MCF 10A (cell line): ENCODE measurements around the gene OPRD1. TPM values are rescaled to one million over a fixed set of nuclear protein-coding genes. Genes with fewer than 3 reads are reported as not detected.

Source experiments
- BruUV-seq: library from RNA; stranded (reverse); fragments of 400-500 nt; replicated peaks from 2 replicates; lab custom pipeline; 2021; lab: Mats Ljungman, UMichigan
- CTCF ChIA-PET: fragments of 300-600 bp; sonication (Branson Sonifier 250); formaldehyde crosslinking; extraction: SDS; loops from one replicate; lab custom pipeline; 2021; ENCODE audit warnings: antibody characterized with exemption, inconsistent platforms; lab: Yijun Ruan, JAX
- POLR2A ChIA-PET: fragments of 300-600, 350-650 bp; sonication (Branson Sonifier 250); formaldehyde crosslinking; extraction: SDS; loops from one replicate; lab custom pipeline; 2020; ENCODE audit warnings: antibody characterized with exemption, inconsistent platforms; lab: Yijun Ruan, JAX
- DNase-seq: peaks from one replicate; pipeline ENCODE4 v3.0.0-alpha.2; 2018; ENCODE audit not compliant: unreplicated experiment
- H3K27ac Mint-ChIP-seq: one replicate; pipeline ENCODE4 v1.8.0; 2022; ENCODE audit warnings: mild to moderate bottlenecking, low read depth, mixed read lengths; ENCODE audit not compliant: unreplicated experiment
- H3K27me3 Mint-ChIP-seq: one replicate; pipeline ENCODE4 v1.8.0; 2022; ENCODE audit warnings: mixed read lengths; ENCODE audit not compliant: insufficient read depth, unreplicated experiment
- H3K36me3 Mint-ChIP-seq: one replicate; pipeline ENCODE4 v1.8.0; 2022; ENCODE audit warnings: mild to moderate bottlenecking, moderate library complexity, mixed read lengths; ENCODE audit not compliant: insufficient read depth, unreplicated experiment
- H3K4me1 Mint-ChIP-seq: one replicate; pipeline ENCODE4 v1.8.0; 2022; ENCODE audit warnings: mixed read lengths; ENCODE audit not compliant: insufficient read depth, unreplicated experiment
- H3K4me3 Mint-ChIP-seq: one replicate; pipeline ENCODE4 v1.8.0; 2022; ENCODE audit warnings: mild to moderate bottlenecking, moderate library complexity, mixed read lengths; ENCODE audit not compliant: unreplicated experiment
- H3K9me3 Mint-ChIP-seq: one replicate; pipeline ENCODE4 v1.8.0; 2022; ENCODE audit warnings: mixed read lengths; ENCODE audit not compliant: unreplicated experiment
- intact Hi-C: fragments of 100-400 bp; cut with micrococcal nuclease; formaldehyde crosslinking; loops from 2 replicates; pipeline ENCODE4 v1.14.1; 2022
- total RNA-seq: library from RNA; stranded (reverse); gene quantifications from 2 replicates; pipeline ENCODE4 v1.2.3, GENCODE V29; 2022
- TF ChIP-seq, protein P1 (sequence below): fragments of 200-600 bp; IDR thresholded peaks from one replicate; pipeline ENCODE4 v1.8.0; 2022; ENCODE audit warnings: antibody characterized with exemption, mild to moderate bottlenecking; ENCODE audit not compliant: unreplicated experiment

OPRD1 gene
- total RNA-seq, 1 experiment from 2014 or later, result not detected

DNA sequence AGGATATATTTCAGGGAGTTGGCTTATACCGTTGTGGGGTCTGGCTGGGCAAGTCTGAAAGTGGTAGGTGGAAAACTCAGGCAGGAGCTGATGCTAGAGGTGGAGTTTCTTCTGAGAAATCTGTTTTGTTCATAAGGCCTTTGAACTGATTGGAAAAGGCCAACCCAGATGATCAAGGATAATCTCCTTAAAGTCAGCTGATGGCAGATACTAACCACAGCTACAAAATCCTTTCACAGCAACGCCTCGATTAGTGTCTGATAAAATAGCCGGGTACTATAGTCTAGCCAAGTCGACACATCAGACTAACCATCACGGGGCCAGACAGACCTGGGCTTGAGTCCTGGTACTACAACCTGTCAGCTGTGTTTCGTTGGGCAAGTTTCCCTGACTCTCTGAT, 21.4 kb downstream of the OPRD1 start:
- no peaks in the 10 kb centered on the region for H3K9me3 Mint-ChIP-seq
- intact Hi-C loops, result no loop called here

DNA sequence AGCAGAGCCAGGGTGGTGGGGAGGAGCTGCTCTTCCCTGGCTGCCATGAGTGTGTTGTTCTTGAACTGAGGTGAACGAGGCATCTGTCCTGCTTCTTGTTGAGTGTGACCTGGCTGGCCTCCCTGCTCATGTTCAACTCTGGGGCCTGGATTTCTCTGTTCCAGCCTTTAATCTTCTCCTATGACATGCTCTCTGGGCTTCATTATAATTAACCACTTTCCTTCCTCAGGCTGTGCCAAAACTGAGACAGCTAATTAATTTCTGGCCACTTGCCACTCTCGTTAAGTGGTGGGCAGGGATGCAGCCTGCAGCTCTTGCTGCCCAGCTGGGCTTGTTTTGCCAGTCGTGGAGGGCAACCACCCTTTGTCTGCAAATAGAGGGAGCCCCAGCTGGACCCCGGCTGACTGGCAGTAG, 23.3 kb downstream of the OPRD1 start:
- Mint-ChIP-seq H3K36me3 (no peaks in the 10 kb centered on the region), H3K4me1 (no peaks in the 10 kb centered on the region), H3K27me3 (peaks cover 26% of the 10 kb centered on the region), H3K9me3 (no peaks in the 10 kb centered on the region), H3K4me3 (no peak overlapping the region), H3K27ac (no peak overlapping the region)
- DNase-seq, result no peak
- BruUV-seq, result no TSS peak
- TF ChIP-seq, protein P1, sequence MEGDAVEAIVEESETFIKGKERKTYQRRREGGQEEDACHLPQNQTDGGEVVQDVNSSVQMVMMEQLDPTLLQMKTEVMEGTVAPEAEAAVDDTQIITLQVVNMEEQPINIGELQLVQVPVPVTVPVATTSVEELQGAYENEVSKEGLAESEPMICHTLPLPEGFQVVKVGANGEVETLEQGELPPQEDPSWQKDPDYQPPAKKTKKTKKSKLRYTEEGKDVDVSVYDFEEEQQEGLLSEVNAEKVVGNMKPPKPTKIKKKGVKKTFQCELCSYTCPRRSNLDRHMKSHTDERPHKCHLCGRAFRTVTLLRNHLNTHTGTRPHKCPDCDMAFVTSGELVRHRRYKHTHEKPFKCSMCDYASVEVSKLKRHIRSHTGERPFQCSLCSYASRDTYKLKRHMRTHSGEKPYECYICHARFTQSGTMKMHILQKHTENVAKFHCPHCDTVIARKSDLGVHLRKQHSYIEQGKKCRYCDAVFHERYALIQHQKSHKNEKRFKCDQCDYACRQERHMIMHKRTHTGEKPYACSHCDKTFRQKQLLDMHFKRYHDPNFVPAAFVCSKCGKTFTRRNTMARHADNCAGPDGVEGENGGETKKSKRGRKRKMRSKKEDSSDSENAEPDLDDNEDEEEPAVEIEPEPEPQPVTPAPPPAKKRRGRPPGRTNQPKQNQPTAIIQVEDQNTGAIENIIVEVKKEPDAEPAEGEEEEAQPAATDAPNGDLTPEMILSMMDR, result no peak
- POLR2A ChIA-PET, result no interaction called here
- CTCF ChIA-PET, result interaction anchor here (1.4 to 1.5 kb wide), 2 partner anchors 41 to 51 kb away, joined by 4 to 6 read pairs; no protein-coding TSS in a partner anchor
- intact Hi-C loops, result no loop called here

More for the DNA sequence above, 21.4 kb downstream of the OPRD1 start:
- TF ChIP-seq, protein P1, result no peak
- DNase-seq, result no peak
- no peak overlapping the region for H3K4me3 Mint-ChIP-seq
- H3K27ac Mint-ChIP-seq, result no peak overlapping the region
- no TSS peak for BruUV-seq
- CTCF ChIA-PET, result no interaction called here
- peaks cover 10% of the 10 kb centered on the region for H3K27me3 Mint-ChIP-seq
- POLR2A ChIA-PET, result no interaction called here
- H3K4me1 Mint-ChIP-seq, result no peaks in the 10 kb centered on the region
- no peaks in the 10 kb centered on the region for H3K36me3 Mint-ChIP-seq

DNA sequence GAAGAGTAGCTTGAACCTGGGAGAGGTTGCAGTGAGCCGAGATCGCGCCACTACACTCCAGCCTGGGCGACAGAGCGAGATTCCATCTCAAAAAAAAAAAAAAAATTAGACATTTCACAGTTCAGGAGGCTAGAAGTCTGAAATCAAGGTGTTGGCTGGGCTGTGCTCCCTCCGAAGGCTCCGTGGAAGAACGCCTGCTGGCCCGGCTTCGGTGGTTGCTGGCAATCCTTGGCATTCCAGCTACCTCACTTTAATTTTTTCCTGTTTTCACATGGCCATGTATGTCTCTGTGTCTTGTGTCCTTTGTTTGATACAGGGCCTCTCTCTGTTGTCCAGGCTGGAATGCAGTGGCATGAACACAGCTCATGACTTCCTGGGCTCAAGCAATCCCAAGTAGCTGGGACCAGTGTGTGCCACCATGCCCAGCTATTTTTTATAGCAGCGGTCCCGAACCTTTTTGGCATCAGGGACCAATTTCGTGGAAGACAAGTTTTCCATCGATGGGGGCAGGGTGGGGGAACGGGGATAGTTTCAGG, 24.5 kb downstream of the OPRD1 start:
- H3K9me3 Mint-ChIP-seq, result no peaks in the 10 kb centered on the region
- intact Hi-C loops, result no loop called here
- no TSS peak for BruUV-seq
- ChIA-PET POLR2A (no interaction called here), CTCF (interaction anchor here (0.6 to 1.4 kb wide), 2 partner anchors 16 to 52 kb away, joined by 5 to 6 read pairs; no protein-coding TSS in a partner anchor)
- no peak overlapping the region for H3K27ac Mint-ChIP-seq
- DNase-seq, result no peak
- no peaks in the 10 kb centered on the region for H3K36me3 Mint-ChIP-seq
- H3K4me1 Mint-ChIP-seq, result no peaks in the 10 kb centered on the region
- H3K4me3 Mint-ChIP-seq, result no peak overlapping the region
- TF ChIP-seq, protein P1, result no peak
- peaks cover 26% of the 10 kb centered on the region for H3K27me3 Mint-ChIP-seq

DNA sequence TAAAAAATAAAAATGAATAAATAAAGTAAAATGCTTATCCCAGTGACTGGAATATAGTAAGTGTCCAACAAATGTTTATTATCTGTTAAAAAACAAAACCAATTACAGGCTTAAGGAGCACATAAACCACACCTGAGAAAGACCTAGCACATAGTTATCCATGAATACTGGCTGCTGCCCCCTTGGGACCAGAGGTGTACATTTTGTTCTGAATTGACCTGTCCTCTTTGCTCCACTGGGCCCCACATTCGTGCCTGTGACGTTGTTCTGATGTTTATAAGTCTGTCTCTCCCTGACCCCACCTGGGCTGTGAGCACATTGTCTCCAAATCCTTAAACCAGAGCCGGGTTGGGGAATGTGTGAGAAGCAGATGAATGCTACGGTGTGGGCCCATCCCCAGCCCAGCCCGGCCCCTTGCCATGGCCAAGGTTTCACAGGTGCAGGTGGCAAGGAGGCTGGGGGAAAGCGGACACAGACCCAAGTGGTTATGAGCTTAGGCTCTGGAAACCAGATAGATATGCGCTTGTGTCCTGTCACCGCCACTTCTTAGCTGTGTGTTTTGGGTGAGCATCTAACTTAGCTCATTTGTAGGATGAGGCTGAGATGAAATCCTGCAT, 29.1 kb downstream of the OPRD1 start:
- CTCF ChIA-PET, result interaction anchor here (0.6 to 1.0 kb wide), 3 partner anchors 36 to 304 kb away, joined by 3 to 4 read pairs (median 3); no protein-coding TSS in a partner anchor
- H3K27me3 Mint-ChIP-seq, result peaks cover 26% of the 10 kb centered on the region
- TF ChIP-seq, protein P1, result no peak
- H3K27ac Mint-ChIP-seq, result no peak overlapping the region
- H3K36me3 Mint-ChIP-seq, result no peaks in the 10 kb centered on the region
- H3K4me3 Mint-ChIP-seq, result no peak overlapping the region
- POLR2A ChIA-PET, result interaction anchor here (0.7 to 1.3 kb wide), 2 partner anchors 20 to 114 kb away, joined by 3 to 4 read pairs; no protein-coding TSS in a partner anchor
- intact Hi-C loops, result no loop called here
- no peak for DNase-seq
- no TSS peak for BruUV-seq
- no peaks in the 10 kb centered on the region for H3K4me1 Mint-ChIP-seq
- H3K9me3 Mint-ChIP-seq, result no peaks in the 10 kb centered on the region
